Measurements from ENCODE around the gene JAG1.

DNA sequence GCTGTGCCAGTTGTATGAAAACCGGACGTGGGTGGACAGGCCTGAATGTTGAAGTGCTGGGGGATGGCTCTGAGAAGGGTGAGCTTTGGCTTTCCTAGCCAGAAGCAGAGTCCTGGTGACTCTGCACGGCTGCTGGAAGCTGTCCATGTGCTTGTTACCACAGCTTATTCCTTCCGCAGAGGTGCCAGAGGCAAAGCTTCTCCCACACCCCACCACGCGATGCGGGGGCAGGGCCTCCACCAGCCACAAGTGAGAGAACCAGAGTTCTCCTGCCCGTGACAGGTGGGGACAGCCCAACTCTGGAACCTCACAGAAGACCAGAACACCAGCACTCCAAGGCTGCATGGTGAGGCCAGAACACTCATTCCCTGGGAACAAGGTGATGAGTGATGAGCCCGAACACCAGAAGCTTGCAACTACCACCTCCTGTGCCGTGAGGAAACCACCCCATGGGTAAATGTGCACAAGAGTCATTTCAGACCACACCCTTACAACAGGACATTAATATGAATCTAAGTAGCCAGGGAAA, 36.7 kb downstream of the JAG1 start:
- TF ChIP-seq CHD2 (IDR thresholded peaks at IDR 0.05; ENCODE audit: low read length, partially characterized antibody) = no peak
- TF ChIP-seq, protein P1, sequence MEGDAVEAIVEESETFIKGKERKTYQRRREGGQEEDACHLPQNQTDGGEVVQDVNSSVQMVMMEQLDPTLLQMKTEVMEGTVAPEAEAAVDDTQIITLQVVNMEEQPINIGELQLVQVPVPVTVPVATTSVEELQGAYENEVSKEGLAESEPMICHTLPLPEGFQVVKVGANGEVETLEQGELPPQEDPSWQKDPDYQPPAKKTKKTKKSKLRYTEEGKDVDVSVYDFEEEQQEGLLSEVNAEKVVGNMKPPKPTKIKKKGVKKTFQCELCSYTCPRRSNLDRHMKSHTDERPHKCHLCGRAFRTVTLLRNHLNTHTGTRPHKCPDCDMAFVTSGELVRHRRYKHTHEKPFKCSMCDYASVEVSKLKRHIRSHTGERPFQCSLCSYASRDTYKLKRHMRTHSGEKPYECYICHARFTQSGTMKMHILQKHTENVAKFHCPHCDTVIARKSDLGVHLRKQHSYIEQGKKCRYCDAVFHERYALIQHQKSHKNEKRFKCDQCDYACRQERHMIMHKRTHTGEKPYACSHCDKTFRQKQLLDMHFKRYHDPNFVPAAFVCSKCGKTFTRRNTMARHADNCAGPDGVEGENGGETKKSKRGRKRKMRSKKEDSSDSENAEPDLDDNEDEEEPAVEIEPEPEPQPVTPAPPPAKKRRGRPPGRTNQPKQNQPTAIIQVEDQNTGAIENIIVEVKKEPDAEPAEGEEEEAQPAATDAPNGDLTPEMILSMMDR (IDR thresholded peaks at IDR 0.05) = no peak
- TF ChIP-seq BHLHE40 (IDR thresholded peaks at IDR 0.05; ENCODE audit: low read depth, low read length) = no peak
- no peak for TF ChIP-seq TP53 (CRISPR knock-in tag; IDR thresholded peaks at IDR 0.05)
- no peak for TF ChIP-seq KDM5A (IDR thresholded peaks at IDR 0.05)
- TF ChIP-seq JUNB (IDR thresholded peaks at IDR 0.05) = no peak
- TF ChIP-seq HEYL (CRISPR knock-in tag; IDR thresholded peaks at IDR 0.05) = no peak
- TF ChIP-seq CEBPB (IDR thresholded peaks at IDR 0.05) = no peak
- no peak for TF ChIP-seq ZFP36 (IDR thresholded peaks at IDR 0.05; ENCODE audit: borderline replicate concordance, partially characterized antibody)
- TF ChIP-seq POLR2A (IDR thresholded peaks at IDR 0.05; ENCODE audit: low read length) = no peak
- TF ChIP-seq, protein P2, sequence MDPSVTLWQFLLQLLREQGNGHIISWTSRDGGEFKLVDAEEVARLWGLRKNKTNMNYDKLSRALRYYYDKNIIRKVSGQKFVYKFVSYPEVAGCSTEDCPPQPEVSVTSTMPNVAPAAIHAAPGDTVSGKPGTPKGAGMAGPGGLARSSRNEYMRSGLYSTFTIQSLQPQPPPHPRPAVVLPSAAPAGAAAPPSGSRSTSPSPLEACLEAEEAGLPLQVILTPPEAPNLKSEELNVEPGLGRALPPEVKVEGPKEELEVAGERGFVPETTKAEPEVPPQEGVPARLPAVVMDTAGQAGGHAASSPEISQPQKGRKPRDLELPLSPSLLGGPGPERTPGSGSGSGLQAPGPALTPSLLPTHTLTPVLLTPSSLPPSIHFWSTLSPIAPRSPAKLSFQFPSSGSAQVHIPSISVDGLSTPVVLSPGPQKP (IDR thresholded peaks at IDR 0.05; ENCODE audit: low read depth, low read length) = no peak
- no peak; the same call in none of the 2 replicates for TF ChIP-seq POLR2AphosphoS2 (conservative IDR thresholded peaks at IDR 0.05; ENCODE audit: low read length)
